GM21529 (cell line): ENCODE results near the gene CPAMD8.
"Not testable (repeated sequence)": the region's sequence is repeated elsewhere in the genome, so short reads cannot be mapped to it uniquely, and the experiment has no call there.

Source experiments
- ATAC-seq: cut with Tn5 transposase; IDR thresholded peaks from one replicate; pipeline ENCODE4 v1.9.1; 2021; ENCODE audit not compliant: unreplicated experiment

Gene CPAMD8

DNA sequence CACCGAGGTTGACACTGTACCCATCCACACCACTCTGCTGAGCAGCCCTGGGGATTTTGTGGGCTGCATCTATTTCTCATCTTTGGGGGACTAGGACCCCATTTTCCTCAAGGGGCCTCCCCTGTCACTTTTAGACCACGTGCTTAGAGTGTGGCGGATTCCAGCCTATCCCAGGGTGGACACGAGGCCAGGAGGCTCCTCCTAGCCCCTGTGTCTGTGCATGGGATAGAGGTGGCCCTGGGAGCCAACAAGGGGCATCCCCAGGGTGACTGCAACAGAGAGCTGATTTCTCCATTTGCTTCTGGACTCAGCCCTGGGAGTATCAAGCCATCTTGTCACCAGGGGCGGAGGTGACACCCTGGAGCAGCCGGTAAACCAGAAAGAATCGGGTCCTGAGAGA is 24.2 kb downstream of the CPAMD8 start:
- no peak for ATAC-seq

DNA sequence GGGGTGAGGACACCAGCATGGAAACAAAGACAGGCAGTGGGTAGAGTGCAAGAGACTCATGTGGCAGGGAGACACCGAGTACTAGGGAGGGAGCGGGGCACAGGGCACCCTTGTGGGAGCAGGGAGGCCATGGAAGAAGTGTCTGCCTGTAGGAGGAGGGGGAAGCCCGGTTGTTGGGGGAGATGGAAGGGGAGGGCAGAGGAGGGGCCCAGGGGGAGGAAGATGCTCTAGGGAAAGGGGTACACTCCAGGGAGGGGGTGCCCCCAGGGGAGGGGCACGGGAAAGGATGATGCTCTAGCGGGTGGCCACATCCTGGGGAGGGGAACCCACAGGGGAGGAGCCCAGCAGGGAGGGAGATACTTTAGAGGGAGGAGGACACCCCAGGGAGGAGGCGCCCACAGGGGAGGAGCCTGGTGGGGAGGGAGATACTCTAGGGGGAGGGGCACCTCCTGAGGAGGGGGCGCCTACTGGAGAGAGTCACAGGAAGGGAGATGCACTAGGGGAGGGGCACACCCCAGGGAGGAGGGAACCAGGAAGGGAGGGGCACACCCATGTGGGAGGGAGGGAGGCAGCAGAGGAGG is 24.9 kb downstream of the CPAMD8 start:
- no peak for ATAC-seq

DNA sequence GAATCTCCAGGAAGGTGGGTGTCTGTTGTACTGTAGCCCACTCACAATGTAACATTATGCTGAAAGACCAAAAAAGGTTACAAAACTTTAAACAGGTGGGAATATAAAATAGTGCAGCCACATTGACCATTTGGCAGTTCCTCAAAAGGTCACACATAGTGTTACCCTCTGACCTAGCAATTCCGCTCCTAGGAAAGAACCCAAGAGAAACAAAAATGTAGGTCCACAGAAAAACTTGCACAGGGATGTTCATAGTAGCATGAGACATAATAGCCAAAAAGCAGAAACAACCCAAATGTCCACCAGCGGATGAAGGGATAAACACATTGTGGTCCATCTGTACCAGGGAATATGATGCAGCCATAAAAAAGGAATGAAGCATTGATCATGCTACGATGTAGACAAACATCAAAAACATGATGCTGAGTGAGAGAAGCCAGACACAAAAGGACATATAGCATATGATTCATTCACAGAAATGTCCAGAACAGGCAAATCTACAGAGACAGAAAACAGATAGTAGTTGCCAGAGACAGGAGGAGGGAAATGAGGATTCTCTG is 27.9 kb downstream of the CPAMD8 start:
- no peak for ATAC-seq

DNA sequence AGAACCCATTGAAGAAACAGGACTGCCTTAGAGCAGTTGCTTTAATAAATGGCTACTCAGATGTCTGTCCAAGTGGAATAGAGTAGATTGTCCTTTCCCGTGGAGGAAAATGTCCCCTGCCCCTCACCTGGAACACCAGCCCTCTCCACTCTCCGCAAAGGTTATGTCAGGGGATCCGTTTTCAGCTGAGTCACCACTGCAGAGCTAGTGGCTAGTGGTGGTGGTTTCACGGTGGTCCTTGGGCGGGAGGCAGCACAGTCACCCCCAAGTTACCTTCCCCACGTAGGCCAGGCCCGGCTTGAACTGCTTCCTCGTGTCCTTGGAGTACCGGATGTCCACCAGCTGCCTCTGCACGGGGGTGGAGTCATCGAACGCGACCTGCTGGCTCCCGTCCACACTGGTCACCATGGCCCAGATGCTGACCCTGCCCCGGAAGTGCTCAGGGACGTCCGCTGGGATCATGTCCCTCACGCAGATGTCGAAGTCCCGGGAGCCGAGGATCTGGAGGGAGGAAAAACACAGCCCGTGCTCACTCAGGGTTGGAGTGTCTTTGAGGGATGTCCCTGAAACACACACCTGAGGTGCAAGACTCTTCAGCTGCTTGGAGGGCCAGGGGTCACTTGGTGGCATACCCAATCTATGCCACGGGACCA is 29.6 kb downstream of the CPAMD8 start:
- not testable (repeated sequence) for ATAC-seq

DNA sequence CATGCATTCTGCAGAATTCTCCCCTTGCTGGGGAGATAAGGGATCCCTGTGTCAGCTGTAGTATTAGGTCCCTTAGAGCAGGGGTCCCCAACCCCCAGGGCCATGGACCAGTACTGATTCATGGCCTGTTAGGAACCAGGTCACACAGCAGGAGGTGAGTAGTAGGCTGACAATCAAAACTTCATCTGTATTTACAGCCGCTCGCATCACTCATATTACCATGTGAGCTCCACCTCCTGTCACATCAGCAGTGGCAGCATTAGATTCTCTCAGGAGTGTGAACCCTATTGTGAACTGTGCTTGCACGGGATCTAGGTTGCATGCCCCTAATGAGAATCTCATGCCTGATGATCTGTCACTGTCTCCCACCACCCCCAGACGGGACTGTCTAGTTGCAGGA is 37.9 kb downstream of the CPAMD8 start:
- ATAC-seq = no peak

DNA sequence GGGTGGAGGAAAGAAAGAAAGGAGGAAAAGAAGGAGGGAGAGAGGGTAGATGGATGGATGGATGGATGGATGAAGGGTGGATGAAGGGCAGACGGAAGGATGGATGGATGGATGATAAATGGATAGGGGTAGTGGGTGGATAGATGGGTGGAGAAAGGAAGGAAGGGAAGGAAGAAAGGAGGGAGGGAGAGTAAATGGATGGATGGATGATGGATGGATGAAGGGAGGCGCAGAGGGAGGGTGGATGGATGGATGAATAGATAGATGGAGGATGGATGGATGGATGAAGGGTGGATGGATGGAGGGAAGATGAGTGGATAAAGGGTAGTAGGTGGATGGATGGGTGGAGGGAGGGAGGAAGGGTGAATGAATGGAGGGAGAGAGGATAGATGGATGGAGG is 41.2 kb downstream of the CPAMD8 start:
- ATAC-seq = no peak

DNA sequence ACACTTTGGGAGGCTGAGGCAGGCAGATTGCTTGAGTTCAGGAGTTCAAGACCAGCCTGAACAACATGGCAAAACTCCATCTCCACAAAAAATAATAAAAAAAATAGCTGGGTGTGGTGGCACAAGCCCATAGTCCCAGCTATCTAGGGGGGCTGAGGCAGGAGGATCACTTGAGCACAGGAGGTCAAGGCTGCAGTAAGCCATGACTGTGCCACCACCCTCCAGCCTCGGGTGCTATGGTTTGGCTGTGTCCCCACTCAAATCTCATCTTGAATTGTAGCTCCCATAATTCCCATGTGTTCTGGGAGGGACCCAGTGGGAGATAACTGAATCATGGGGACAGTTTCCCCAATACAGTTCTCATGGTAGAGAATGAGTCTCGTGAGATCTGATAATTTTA is 44.0 kb downstream of the CPAMD8 start:
- not testable (repeated sequence) for ATAC-seq

DNA sequence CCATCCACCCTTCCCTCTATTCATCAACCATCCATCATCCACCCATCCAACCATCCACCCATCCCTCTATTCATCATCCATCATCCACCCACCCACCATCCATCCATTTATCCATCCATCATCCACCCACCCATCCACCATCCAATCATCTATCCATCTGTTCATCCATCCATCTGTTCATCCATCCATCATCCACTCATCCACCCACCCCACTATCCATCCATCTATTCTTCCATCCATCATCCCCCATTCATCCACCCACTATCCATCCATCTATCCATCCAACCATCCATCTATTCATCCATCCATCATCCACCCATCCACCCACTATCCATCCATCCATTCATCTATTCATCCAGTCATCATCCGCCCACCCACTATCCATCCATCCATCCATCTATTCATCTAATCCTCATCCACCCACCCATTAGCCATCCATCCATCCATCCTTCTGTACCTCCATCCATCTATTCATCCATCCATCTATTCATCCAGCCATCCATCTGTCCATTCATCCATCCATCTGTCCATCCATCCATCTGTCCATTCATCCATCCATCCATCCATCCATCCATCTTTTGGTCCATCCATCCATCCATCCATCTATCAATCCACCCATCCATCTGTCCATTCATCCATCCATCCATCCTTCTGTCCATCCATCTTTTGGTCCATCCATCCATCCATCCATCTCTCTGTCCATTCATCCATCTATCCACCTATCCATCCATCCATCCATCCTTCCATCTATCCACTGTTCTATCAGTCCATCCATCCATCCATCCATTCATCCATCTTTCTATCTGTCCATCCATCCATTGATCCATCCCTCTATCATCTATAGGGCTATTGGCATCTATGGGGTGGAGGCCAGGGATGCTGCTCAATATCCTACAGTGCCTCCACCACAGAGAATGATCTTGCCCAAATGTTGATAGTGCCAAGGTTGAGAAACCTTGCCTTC is 47.5 kb downstream of the CPAMD8 start:
- ATAC-seq = no peak

DNA sequence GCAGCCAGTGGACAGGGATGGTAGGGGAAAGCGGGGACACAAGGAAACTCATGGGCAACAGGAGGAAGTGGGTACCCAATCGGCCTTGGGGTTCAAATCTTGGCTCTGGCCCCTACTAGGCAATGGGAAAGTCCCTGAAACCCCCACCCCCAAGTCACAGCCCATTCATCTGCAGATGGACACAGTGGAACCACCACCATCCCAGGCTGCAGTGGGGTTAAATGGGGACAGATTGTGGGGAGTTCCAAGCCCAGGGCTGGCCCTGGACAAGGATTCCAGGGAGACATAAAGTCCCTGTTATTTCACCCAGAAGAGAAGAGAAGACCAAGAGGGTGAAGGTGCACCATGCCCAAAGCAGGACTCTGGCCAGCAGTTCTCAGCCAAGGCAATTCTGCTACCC is 48.5 kb downstream of the CPAMD8 start:
- no peak for ATAC-seq

DNA sequence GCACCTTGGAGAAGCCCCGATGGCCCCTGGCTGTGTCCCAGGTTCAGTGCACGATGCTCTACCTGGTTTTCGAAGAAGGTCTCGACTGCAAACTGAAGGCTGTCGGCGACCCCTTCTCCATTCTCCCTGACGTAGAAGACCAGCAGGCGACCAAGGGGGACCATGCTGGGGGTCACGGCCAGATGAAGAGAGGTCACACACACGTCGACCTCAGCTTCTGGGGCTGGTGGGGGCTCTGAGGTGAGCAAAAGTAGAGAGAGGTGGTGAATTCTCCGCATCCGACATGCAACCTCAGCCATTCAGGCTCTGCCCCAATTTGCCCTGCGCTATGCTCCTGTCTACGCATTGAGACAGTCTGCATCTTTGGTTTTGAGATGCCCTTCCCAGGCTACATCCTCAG is 49.3 kb downstream of the CPAMD8 start:
- ATAC-seq = no peak

DNA sequence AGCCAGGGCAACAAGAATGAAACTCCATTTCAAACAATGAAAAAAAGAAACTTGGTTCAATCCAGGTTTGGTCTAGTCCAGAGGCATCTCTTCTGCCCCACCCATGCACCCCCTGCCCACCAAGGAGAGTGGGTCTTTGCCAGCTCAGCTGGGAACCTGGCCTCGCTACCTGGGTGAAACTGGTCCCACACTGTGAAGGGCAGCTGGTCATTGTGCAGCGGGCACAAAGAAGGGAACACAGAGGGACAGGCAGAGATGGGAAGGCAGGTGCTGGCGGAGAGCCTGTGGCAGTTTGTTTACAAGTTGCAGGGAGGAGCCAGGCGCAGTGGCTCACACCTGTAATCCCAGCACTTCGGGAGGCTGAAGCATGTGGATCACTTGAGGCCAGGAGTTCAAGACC is 50.2 kb downstream of the CPAMD8 start:
- no peak for ATAC-seq

DNA sequence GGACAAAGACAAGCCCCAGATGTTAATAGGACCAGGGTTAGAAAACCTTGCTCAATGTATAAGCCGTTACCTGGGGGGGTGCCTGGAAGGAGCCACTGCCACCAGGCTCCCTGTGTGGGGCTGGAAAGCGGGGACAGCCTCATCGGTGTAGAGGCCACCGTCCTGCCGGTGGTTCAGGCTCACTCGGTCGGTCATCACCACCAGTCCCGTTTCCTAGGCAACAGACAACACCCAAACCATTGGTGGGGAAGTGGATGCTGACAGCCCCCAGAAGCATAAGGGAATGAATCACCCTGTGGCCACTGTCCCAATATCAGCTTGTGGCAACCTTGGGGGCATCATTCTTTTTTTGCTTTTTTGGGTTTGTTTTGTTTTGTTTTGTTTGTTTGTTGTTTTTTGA is 55.8 kb downstream of the CPAMD8 start:
- ATAC-seq = no peak

DNA sequence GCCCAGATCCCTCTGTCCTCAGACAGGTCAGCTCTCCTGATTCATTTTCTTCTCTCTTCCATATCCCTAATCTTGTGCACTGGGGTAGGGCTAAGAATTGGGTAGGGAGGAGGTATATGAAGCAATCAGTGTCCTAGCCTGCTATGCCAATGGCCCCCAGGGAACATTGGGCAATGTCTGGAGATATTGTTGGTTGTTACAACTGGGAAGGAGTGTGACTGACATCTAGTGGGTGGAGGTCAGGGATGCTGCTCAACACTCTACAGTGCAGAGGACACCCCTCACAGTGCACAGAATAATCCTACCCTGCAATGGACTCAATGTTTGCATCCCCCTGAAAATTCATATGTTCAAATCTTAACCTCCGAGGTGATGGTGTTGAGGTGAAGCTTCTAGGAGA is 57.5 kb downstream of the CPAMD8 start:
- ATAC-seq = no peak

DNA sequence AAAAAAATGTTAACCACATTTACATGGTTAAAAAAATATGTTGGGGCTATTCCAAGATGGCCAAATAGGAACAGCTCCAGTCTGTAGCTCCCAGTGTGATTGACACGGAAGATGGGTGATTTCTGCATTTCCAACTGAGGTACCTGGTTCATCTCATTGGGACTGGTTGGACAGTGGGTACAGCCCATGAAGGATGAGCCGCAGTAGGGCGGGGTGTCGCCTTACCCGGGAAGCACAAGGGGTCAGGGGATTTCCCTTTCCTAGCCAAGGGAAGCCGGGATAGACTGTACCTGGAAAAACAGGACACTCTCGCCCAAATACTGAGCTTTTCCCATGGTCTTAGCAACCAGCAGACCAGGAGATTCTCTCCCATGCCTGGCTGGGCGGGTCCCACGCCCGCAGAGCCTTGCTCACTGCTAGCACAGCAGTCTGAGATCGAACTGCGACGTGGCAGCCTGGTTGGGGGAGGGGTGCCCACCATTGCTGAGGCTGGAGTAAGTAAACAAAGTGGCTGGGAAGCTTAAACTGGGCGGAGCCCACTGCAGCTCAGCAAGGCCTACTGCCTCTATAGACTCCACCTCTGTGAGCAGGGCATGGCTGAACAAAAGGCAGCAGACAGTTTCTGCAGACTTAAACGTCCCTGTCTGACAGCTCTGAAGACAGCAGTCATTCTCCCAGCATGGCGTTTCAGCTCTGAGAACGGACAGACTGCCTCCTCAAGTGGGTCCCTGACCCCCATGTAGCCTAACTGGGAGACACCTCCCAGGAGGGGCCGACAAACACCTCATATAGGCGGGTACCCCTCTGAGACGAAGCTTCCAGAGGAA is 65.4 kb downstream of the CPAMD8 start:
- ATAC-seq = not testable (repeated sequence)

DNA sequence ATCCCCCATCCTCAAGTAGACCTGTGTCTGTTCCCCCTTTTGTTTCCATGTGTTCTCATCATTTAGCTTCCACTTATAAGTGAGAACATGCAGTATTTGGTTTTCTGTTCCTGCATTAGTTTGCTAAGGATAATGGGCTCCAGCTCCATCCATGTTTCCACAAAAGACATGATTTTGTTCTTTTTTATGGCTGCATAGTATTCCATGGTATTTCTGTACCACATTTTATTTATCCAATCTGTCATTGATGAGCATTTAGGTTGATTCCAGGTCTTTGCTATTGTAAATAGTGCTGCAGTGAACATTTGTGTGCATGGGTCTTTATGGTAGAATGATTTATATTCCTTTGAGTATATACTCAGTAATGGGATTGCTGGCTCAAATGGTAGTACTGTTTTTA is 68.3 kb downstream of the CPAMD8 start:
- not testable (repeated sequence) for ATAC-seq

DNA sequence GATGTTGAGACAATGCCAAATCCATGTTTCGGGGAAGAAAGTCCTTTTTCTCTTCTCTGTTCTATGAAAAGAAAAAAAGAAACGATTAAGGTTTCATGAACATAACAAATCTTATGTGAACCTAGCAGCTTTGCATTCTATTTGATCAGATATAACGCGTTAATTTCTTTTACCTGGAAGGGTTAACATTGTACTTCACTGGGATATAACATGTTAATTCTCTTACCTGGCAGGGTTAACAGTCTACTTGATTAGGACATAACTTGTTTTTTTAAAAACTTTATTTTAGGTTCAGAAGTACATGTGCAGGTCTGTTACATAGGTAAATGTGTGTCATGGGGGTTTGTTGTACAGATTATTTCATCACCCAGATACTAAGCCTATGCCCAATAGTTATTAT is 68.8 kb downstream of the CPAMD8 start:
- ATAC-seq = no peak

DNA sequence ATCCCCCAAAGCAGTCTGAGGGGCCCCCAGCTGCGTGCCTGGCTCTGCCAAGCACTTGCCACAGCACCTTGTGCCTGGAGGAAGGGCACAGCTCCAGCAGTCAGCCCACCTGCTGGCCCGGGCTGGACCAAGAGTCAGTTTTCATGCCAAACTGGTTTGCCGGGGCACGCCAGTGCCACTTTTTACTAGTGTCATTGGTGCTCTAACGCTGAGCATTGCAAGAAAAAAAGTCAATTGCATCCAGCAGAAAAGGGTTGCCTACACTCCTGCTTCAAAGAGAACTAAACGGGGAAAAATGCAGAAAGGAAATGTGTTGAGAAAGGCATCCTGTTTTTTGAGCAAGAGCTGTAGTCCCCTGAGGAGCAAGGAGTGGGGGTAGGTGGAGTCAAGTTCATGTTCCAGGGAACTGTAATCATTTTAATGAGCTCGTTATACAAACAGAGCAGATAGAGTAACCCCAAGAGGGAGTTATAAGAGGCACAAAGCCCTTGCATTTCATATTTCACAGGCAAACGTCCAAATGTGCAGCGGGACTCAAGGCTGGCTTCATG is 69.4 kb downstream of the CPAMD8 start:
- ATAC-seq = no peak

DNA sequence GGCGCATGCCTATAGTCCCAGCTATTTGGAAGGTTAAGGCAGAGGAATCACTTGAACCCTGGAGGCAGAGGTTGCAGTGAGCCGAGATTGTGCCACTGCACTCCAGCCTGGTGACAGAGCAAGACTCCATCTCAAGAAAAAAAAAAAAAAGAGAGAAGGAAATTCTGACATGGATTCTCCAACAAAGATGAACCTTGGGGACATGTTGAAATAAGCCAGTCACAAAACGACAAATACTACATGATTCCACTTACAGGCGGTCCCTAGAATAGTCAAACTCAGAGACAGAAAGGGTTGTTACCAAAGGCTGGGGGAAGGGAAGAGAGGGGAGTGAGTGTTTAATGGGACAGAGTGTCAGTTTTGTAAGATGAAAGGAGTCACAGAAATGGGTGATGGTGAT is 71.4 kb downstream of the CPAMD8 start:
- no peak for ATAC-seq

DNA sequence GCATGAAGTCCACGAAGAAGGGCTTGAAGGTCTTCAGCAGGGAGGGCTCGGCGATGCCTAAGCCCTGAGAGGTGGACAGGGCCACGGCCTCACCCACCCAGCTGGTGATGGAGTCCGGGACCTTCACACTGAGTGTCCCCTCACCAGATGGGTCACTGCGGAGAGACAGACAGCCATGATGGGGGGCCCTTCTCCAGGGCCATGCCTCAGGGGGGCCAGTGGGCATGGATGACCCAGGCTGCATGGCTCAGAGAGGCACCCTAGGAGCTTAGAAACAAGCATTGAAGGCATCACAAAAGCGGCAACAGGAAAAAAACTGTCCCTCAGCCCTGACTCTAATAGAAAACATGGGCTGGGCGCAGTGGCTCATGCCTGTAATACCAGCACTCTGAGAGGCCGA is 74.6 kb downstream of the CPAMD8 start:
- no peak for ATAC-seq

DNA sequence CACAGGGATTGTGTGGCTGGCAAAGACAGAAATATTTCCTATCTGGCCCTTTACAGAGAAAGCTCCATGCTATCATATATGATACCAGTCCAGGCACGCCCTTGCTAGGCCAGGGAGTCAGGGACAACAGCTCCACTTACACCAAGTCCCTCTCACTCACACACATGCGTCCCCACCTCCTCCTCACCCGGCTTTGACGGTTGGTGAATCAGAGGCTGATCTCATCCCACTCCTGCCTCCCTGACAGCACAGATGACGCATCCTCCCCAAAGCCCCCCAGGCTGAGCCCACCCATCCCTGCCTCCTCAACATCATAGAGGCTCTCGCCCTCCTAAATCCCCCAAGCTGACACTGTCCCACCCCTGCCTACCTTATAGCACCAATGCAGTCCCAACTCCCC is 75.1 kb downstream of the CPAMD8 start:
- ATAC-seq = no peak
